Thymus (tissue), 11 donors: ENCODE measurements around the gene ABHD16A. TPM values are rescaled to one million over a fixed set of nuclear protein-coding genes. Genes with fewer than 3 reads are reported as not detected.

Source experiments
- DNase-seq, 9 donors: peaks; one replicate each; pipeline ENCODE4 v3.0.0-alpha.2; 2013; ENCODE audit warnings: low spot score in 9 of 9, low read depth in 6 of 9, missing footprints in 1 of 9
- H3K27ac ChIP-seq, 2 donors: one replicate each; pipeline ENCODE4 v1.5.1; 2013; ENCODE audit warnings: control low read depth in 1 of 2, low read depth in 1 of 2, low read length in 1 of 2, mild to moderate bottlenecking in 1 of 2, moderate library complexity in 1 of 2
- H3K27me3 ChIP-seq, 2 donors: one replicate each; pipeline ENCODE4 v1.5.1; 2013; ENCODE audit warnings: low read length in 1 of 2; ENCODE audit not compliant: control insufficient read depth in 2 of 2, insufficient read depth in 1 of 2
- H3K36me3 ChIP-seq, 2 donors: one replicate each; pipeline ENCODE4 v1.5.1; 2013; ENCODE audit warnings: low read length in 1 of 2, mild to moderate bottlenecking in 1 of 2, moderate library complexity in 1 of 2; ENCODE audit not compliant: control insufficient read depth in 2 of 2, insufficient read depth in 2 of 2
- H3K4me1 ChIP-seq, 2 donors: one replicate each; pipeline ENCODE4 v1.5.1; 2013; ENCODE audit warnings: low read length in 2 of 2; ENCODE audit not compliant: control insufficient read depth in 2 of 2, insufficient read depth in 2 of 2
- H3K4me3 ChIP-seq, 2 donors: one replicate each; pipeline ENCODE4 v1.5.1; 2013; ENCODE audit warnings: low read length in 2 of 2, control low read depth in 1 of 2, mild to moderate bottlenecking in 1 of 2
- H3K9me3 ChIP-seq, 2 donors: one replicate each; pipeline ENCODE4 v1.5.1; 2013; ENCODE audit warnings: low read length in 1 of 2, mild to moderate bottlenecking in 1 of 2; ENCODE audit not compliant: control insufficient read depth in 2 of 2, insufficient read depth in 1 of 2
- WGBS: extraction: QIAGEN DNeasy Blood & Tissue Kit; methylation state at CpG from one replicate; pipeline ENCODE4 v1.1.7; 2013; 5-methylcytosine and 5-hydroxymethylcytosine counted together
- polyA plus RNA-seq: library from polyadenylated mRNA; stranded (reverse); fragments of 200-250 nt; gene quantifications from one replicate; pipeline ENCODE4 v1.2.3, GENCODE V29; 2013
- total RNA-seq: library from RNA; stranded (reverse); fragments of 120-200 nt; gene quantifications from one replicate; pipeline ENCODE4 v1.2.4, GENCODE V29; 2013
- donor health status: healthy.

Gene ABHD16A
- total and polyA plus RNA-seq, 2 donors: 50.0 to 51.3 TPM

- Histone ChIP-seq H3K27ac (peak overlapping the region; percentile 75 to 89), H3K36me3 (peaks cover 8 to 31% of the 10 kb centered on the region in 2 donors), H3K27me3 (no peaks in the 10 kb centered on the region), H3K9me3 (peaks cover 0 to 3% of the 10 kb centered on the region in 2 donors), H3K4me3 (peak overlapping the region; percentile 70 to 82), H3K4me1 (peaks cover 33 to 52% of the 10 kb centered on the region in 2 donors)
- DNase-seq: peak in 1 of 9 donors; percentile 73
- WGBS: 6% methylated on average over 29 of the region's 29 CpGs
Measured at GRCh38 chr6:31740397-31741223, 37.5 kb upstream of the ABHD16A start.

DNA sequence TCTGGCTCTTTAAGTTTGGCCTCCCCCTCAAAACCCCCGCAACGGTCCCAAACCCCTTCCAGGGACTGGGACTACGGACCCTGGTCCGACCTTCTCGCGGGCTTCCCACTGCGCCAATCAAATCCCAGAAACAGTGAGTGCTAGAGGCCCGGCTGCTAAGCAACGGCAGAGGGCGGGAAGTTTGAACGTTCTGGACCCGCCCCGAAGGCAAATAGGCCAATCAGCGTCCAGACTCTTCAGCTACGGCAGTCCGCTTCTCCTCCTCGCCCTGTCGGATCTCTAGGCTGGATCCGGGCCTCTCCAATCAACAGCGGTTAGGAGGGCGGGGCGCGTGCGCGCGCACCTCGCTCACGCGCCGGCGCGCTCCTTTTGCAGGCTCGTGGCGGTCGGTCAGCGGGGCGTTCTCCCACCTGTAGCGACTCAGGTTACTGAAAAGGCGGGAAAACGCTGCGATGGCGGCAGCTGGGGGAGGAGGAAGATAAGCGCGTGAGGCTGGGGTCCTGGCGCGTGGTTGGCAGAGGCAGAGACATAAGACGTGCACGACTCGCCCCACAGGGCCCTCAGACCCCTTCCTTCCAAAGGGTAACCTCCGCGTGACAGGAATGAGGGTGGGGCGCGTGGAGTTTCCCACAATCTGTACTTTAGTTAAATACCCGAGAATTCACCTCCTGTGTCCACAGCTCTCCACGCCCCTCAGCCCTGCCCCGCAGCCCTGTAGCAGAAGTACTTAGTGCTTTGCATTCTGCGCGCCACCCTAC, 36.7 kb upstream of the ABHD16A start, which contains the start of gene MSH5:
TSS of gene MSH5 (plus strand) at position 367 of the 758 bp plus-strand sequence. CDS start 462 bp downstream, outside the sequence.
- DNase-seq: peak; percentile 92 to 99 (median 97)
- H3K4me3 ChIP-seq: peak within 1 kb of the TSS; percentile 70 to 82
- peaks cover 5 to 26% of the 10 kb centered on the region in 2 donors for H3K36me3 ChIP-seq
- no peaks in the 10 kb centered on the region for H3K27me3 ChIP-seq
- under 1% methylated on average over 58 of the region's 58 CpGs for WGBS
- H3K27ac ChIP-seq: peak within 1 kb of the TSS; percentile 85 to 99
- H3K9me3 ChIP-seq: peaks cover 0 to 3% of the 10 kb centered on the region in 2 donors
- peaks cover 33 to 60% of the 10 kb centered on the region in 2 donors for H3K4me1 ChIP-seq

- 2% methylated on average over 6 of the region's 6 CpGs for WGBS
- Histone ChIP-seq H3K4me1 (peaks cover 39 to 74% of the 10 kb centered on the region in 2 donors), H3K9me3 (peaks cover 0 to 3% of the 10 kb centered on the region in 2 donors), H3K4me3 (peak overlapping the region; percentile 34 to 82), H3K27me3 (no peaks in the 10 kb centered on the region), H3K27ac (peak overlapping the region; percentile 85 to 99), H3K36me3 (peaks cover 10 to 28% of the 10 kb centered on the region in 2 donors)
- DNase-seq: peak in 6 of 9 donors; percentile 75 to 93 (median 85)
Measured at GRCh38 chr6:31737991-31738979, 35.2 kb upstream of the ABHD16A start.

DNA sequence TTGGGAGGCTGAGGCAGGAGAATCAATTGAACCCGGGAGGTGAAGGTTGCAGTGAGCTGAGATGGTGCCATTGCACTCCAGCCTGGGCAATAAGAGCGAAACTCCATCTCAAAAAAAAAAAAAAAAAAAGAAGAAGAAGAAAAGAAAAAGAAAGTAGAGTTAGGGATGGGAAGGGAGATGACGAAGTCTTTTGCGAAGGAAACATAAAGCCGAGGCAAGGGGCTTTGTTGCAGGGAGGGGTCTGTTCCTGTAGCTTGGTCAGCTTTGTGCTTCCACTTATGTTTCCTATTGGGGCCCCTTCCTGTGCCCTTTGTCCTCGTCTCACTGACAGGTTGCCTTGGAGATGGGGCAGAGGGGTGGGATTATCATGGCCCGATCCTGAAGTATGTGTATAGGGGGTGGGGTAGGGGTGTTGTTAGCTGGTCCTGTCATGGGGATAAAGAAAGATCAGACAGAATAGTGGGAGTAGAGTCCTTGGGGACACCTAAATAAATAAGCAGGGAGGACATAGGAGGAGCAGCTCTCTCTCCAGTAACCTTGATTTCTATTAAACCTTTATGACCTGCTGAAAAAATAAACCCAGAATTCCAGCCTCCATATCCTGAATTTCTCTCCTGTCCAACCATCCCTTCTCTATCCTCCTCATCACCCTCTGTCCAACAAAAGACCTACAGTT, 34.3 kb upstream of the ABHD16A start:
- 11% methylated on average over 7 of the region's 7 CpGs for WGBS
- peak overlapping the region; percentile 85 to 99 for H3K27ac ChIP-seq
- peak overlapping the region; percentile 34 to 82 for H3K4me3 ChIP-seq
- DNase-seq: peak in 3 of 9 donors; percentile 24 to 60 (median 30)
- peaks cover 39 to 75% of the 10 kb centered on the region in 2 donors for H3K4me1 ChIP-seq
- H3K36me3 ChIP-seq: peaks cover 13 to 29% of the 10 kb centered on the region in 2 donors
- H3K27me3 ChIP-seq: no peaks in the 10 kb centered on the region
- peaks cover 0 to 3% of the 10 kb centered on the region in 2 donors for H3K9me3 ChIP-seq

DNA sequence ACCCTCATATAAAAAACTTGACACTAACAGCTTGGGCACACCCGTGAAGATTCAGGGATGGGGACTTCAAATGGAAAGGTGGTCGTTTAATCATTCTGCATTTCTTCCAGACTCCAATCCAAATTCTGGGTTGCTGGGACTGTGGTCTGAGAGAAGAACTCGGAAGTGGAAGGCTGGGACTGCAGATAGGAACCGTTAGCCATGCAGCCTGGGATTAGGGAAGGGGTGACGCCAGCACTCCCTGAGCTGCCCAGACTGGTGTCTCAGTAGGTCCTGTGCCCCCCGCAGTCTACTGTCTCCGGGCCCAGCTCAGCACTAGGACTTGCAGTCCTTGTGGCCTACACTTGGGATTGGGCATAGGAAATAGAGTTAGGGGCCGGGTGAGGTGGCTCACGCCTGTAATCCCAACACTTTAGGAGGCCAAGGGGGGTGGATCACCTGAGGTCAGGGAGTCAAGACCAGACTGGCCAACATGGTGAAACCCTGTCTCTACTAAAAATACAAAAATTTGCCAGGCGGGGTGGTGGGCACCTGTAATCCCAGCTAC, 33.7 kb upstream of the ABHD16A start:
- Histone ChIP-seq H3K9me3 (peaks cover 0 to 3% of the 10 kb centered on the region in 2 donors), H3K4me3 (peak overlapping the region; percentile 61 to 86), H3K27ac (peak overlapping the region; percentile 91 to 99), H3K36me3 (peaks cover 17 to 30% of the 10 kb centered on the region in 2 donors), H3K4me1 (peaks cover 39 to 75% of the 10 kb centered on the region in 2 donors), H3K27me3 (no peaks in the 10 kb centered on the region)
- DNase-seq: no peak
- 15% methylated on average over 10 of the region's 10 CpGs for WGBS

DNA sequence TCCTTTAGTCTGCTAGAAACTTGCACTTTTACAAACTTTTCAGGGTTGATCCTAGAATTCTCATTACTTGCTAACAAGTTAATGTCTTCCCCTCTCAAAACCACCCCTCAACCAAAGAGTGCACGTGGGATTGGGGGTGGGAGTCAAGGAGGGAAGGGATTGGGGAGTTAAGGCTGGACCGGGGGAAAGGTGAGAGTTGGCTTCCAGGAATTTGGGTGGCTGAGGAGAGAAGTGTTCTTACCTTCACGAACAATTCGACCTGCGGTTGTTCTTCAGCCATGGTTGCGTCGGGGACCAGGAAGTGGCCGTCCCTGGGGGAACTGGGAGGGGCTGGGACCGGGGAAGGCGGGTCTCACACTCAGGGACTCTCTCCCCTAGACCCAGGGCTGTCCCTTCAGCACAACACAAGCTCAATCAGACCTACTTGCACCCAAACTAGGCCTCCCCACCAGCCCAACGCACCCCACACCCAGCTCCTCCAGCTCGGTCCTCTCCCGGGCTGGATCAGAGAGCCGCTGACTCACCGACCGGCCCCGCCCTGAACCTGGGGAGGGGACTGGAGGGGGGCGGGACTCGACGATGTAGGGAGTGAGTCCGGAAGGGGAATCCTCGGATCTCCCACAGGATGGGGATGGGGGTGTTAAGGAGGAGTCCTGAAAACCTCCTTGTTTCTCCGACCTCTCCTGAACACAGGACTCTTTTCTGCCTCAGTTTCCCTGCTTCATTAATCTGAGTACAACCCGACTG, 33.1 kb upstream of the ABHD16A start, which contains the start of gene CLIC1:
TSS of gene CLIC1 (minus strand) at position 510 of the 747 bp plus-strand sequence. CDS start at position 280, 230 bp downstream.
- Histone ChIP-seq H3K27me3 (no peaks in the 10 kb centered on the region), H3K4me1 (peaks cover 38 to 69% of the 10 kb centered on the region in 2 donors), H3K27ac (peak within 1 kb of the TSS; percentile 91 to 99), H3K4me3 (peak within 1 kb of the TSS; percentile 61 to 86), H3K9me3 (peaks cover 0 to 3% of the 10 kb centered on the region in 2 donors), H3K36me3 (peaks cover 23 to 30% of the 10 kb centered on the region in 2 donors)
- under 1% methylated on average over 24 of the region's 24 CpGs for WGBS
- peak in 3 of 9 donors; percentile 61 to 81 (median 67) for DNase-seq

GRCh38 chr6:31734821-31735406, 31.8 kb upstream of the ABHD16A start:
- H3K27ac ChIP-seq: peak overlapping the region; percentile 91 to 99
- H3K9me3 ChIP-seq: no peaks in the 10 kb centered on the region
- peak overlapping the region; percentile 61 to 86 for H3K4me3 ChIP-seq
- no peaks in the 10 kb centered on the region for H3K27me3 ChIP-seq
- under 1% methylated on average over 18 of the region's 18 CpGs for WGBS
- H3K36me3 ChIP-seq: peaks cover 23 to 38% of the 10 kb centered on the region in 2 donors
- peaks cover 32 to 63% of the 10 kb centered on the region in 2 donors for H3K4me1 ChIP-seq
- peak in 3 of 9 donors; percentile 24 to 59 (median 35) for DNase-seq
